ENCODE data around the gene MPP3.
A peak's percentile ranks its signal among the peaks of the same experiment; 100 is the strongest.
"Not testable (repeated sequence)": the region's sequence is repeated elsewhere in the genome, so short reads cannot be mapped to it uniquely, and the experiment has no call there.

Gene MPP3

DNA sequence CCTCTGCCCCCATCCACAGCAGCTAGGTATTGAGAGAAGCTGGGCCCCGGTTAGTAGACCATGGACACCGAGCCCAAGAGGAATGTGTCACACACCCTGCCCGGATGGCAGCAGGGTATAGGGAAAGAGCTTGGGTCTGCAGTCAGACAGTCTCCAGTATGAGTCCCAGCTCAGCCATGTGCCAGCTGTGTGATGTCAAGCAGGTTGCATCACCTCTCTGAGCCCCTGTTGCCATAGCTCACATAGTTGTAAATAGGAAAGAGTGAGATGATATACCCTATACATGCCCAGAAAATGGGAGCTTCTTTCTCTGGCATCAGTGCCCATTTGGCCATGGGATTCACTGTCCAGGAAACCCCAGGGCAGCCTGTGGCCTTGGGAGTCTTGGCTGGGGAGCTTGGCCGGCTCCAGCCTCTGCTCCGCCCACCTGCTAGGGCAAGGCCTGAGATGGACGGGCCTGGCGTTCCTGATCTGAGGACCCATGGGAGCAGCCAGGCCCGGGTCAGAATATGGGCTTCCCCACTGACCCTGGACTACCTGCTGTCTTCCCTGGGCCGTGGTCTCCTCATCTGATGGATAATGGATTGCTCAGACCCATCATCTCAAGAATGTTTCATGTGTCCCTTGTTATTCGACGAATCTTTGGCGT lies 27.3 kb upstream of the MPP3 start:
- DNase-seq = no peak

DNA sequence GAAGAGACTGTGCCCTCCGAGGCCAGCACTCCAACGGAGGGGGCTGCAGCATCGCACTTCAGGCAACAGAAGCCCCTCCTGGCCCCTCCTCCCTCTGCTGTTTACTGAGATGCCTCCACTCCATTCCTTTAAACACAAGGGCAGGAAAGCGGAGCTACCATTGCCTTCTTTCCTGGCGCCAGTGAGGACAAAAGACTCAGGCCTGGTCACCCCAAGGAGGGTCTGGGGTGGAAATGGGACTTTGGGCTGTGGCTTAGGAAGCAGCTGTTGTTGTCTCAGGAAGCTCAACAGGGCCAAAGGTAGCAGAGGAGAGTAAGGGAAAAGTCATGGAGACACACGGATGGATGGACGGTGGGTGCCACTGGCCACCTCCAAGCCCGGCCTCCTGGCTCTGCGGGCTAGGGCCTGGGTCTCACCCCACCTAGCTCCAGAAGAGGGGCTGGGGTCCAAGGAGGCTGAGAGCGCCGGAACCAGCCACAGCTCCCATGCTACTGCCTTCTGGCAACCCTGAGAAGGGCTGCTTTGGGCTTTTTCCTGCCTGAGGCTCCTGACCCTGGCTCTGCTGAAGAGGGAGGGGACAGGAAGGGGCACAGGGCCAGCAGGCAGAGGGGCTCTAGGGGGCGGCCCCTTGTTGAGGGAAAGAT lies 25.1 kb upstream of the MPP3 start:
- DNase-seq = no peak

DNA sequence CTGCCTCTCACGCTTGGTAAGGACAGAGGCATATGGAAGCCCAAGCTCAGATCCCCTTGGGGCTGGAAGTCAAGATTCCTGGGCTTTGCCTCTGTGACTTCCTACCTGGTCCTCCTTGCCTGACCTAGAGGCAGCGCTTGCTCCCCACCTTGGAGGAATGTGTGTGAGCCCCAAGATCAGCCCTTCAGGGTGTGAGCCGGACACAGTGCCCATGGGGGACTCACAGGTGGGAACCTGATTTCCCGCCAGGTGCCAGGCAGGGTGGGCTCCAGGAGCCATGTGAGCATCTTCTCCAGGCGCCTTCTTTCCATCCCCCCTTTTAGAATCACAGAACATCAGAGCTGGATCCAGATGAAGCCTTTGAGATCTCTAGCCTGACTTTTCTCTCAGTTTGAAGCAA lies 24.2 kb upstream of the MPP3 start:
- DNase-seq = no peak

DNA sequence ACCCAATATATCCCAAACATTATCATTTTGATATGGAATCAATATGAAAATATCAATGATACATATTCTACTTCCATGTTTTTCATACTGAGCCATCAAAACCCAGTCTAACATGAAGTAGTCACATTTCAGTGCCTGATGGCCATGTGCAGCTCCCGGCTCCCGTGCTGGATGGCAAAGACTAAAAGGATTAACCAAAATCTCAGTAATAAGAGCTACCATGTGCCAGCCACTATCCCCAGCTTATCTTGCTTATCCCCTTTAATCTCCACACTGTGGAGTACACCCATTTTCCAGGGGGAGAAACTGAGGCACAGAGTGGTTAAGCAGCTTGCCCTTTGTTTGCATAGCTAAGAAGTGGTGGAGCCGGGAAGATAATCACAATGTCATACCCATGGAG lies 23.2 kb upstream of the MPP3 start:
- no peak for DNase-seq

DNA sequence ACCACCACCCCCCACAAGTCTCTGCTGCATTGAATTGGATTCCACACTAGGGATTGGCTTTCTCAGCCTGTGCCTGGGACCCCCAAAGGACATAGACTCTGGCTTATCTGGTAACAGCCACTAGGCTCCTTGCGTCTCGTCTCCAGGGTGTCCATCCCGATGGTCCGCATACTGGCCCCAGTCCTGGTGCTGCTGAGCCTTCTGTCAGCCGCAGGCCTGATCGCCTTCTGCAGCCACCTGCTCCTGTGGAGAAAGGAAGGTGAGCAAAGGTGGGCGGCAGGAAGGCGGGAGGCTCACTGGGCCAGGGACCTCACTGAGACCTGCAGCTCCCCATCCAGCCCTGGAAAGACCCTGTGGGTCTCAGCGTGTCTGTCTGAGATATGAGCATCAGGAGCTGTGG lies 22.1 kb upstream of the MPP3 start:
- DNase-seq = no peak

DNA sequence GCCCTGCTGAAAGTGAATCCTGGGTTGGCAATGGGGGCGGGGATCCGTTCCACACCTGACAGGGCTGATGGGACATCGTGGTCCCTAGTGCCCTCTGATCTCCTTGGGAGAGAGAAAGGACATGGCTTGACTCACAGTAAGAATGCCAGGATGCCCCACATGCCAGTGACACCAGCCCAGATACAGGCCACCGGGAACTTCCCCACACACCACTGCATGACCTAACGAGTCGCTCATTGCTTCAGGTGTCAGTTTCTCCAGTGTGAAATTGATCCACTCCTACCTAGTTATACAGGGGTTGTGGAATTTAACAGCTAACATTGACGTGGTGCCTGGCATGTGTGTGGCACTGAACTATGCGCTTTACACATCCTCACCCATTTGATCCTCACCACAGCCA lies 21.6 kb upstream of the MPP3 start:
- DNase-seq = no peak

DNA sequence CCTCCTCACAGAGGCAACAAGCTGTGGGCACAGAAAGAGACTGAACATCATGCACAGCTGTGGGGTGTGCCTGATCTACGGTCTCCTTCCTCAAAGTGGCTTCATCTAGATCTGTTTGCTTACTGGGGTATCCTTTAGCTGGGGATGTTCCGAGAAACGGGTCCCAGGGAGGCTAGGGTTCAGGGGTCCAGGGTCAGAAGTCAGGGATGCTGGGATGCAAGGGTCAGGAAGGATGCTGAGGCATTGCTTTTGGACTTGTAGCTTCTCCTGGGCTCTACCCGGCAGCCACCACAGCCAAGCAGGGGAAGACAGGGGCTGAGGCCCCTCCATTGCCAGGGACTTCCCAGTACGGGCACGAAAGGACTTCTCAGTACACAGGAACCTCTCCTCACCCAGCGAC lies 20.6 kb upstream of the MPP3 start:
- DNase-seq = no peak

DNA sequence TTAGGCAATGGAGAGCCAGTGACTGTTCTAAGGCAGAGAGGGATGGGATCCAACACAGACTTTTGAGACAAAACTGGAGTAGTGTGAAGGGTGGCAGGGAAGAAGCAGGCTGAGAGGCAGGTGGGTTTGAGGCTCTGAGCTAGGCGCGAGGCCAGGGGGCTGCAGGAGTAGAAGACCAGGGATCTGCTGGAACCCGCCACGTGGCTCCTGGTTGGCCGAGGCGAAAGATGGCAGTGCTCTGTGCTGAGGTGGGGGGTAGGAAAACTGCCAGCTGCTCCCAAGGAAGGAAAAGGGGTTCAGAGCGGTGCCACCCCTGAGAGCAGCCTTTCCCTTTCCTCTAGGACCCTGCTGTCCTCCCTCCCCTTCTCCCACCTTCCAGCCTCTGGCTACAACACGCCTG lies 19.6 kb upstream of the MPP3 start:
- DNase-seq = no peak

DNA sequence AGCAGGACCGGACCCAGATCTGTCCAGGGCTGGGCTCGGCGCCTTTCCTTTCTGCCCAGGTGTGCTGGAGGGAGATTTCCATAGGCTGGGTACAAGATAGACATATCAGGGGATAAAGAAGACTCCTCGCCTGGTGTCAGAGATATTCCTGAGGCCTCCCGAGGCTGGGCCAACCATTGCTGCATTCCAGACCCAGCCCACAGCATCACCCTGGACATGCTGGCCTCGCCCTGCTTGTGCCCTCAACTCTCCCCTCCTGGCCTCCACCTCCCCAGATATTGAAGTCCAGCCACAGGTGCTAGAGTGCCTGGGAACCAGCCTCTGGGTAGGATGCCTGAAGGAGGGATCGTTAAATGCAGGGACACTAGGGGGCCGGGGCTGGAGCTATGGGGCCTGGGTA lies 16.2 kb upstream of the MPP3 start:
- DNase-seq = no peak

DNA sequence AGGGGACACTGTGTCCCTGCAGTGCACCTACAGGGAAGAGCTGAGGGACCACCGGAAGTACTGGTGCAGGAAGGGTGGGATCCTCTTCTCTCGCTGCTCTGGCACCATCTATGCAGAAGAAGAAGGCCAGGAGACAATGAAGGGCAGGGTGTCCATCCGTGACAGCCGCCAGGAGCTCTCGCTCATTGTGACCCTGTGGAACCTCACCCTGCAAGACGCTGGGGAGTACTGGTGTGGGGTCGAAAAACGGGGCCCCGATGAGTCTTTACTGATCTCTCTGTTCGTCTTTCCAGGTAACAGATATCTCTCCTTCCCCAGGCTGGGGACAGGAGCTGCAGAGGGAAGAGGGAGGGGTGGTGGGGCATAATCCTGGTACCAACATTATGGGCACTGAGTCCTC lies 15.7 kb upstream of the MPP3 start:
- no peak for DNase-seq

DNA sequence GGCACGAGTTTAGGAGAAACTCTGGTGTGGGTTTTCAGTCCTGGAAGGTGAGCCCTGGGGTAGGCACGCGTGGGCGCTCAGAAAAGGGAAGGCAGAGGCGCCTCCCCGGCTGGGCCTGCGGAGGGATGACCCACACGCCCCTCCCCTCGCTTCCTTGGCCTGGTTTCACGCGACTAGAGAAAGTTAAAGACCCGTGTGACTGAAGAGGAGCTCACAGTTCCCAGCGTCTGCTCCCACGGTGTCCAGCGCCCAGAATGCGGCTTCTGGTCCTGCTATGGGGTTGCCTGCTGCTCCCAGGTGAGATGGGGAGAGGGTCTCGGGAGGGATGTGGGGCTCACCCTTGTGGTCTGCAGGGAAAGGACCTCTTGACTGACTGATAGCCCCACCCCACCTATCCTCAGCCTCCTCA lies 14.0 kb upstream of the MPP3 start, which contains the start of gene CD300LG:
CD300LG (plus strand) TSS at position 214 of the 409 bp plus-strand sequence; CDS start at position 255, 41 bp downstream.
- no peak for DNase-seq

DNA sequence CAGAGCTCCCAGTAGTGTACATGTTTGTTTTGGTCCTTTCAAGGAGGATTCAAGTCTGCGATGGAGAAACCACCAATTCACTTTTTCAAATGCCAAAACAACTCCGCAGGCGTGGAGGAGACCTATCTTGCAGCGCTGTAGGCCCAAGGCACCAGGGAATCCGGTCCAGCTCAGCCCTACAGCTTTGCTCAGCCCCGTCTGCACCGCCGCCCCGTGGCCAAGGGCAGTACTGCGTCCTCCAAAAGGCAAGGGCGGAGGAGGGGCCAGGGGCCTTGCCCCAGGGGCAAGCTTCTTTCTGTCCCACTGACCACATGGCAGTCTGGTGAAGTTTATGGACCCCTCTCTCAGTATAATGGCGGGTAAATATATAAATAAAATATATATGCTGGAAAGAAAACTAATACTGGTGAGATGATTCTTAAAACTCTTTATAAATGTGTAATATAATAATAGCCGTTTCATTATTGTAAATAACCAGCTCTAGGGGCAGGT lies 13.3 kb upstream of the MPP3 start:
- DNase-seq = peak; percentile 29

DNA sequence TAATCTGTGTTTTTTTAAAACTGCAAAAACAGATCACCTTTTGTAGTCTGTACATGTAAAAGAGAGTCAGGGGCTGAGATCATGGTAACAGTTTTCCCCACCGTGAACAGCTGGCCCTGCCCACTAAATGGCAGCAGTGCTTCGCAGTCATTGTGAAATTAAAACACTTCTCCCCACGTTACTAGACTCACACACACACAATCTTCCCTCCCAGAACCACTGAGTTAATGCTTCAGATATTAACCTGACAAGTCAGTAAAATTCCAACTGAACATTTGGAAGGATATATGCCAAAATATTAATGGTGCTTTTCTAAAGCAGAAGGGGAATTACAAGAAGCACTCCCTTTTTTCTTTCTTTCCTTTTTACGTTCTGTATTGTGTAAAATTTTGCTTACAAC lies 12.8 kb upstream of the MPP3 start:
- DNase-seq = no peak

DNA sequence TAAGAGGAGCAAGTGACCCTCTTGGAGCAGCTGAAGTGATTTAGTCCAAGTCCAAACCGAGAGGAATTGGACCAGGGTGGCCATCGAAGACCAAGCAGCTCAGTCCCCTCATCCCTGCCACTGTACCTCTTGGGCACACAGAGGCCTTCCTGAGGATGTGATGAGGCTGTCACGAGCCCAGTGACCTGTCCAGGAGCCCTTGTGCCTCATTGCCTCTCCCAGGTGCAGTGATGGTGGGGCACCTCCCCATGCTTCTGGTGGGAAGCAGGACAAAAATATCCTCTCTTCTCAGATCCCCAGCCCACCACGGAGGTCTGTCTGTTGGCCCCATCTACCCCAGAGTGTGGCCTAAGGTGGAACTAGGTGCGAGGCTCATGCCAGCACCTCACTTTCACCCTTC lies 11.3 kb upstream of the MPP3 start:
- no peak for DNase-seq

DNA sequence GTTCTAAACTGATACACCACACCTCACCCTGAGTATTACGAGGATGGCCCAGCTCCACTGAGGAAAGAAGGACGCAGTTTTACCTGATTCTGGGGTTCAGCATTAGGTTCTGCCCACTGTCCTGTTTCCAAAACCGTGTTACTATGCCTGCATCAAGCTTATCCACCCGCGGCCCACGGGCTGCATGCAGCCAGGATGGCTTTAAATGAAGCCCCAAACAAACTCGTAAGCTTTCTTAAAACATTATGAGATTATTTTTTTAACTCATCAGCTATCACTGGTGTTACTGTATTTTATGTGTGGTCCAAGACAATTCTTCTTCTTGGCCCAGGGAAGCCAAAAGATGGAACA lies 10.0 kb upstream of the MPP3 start:
- DNase-seq = no peak

DNA sequence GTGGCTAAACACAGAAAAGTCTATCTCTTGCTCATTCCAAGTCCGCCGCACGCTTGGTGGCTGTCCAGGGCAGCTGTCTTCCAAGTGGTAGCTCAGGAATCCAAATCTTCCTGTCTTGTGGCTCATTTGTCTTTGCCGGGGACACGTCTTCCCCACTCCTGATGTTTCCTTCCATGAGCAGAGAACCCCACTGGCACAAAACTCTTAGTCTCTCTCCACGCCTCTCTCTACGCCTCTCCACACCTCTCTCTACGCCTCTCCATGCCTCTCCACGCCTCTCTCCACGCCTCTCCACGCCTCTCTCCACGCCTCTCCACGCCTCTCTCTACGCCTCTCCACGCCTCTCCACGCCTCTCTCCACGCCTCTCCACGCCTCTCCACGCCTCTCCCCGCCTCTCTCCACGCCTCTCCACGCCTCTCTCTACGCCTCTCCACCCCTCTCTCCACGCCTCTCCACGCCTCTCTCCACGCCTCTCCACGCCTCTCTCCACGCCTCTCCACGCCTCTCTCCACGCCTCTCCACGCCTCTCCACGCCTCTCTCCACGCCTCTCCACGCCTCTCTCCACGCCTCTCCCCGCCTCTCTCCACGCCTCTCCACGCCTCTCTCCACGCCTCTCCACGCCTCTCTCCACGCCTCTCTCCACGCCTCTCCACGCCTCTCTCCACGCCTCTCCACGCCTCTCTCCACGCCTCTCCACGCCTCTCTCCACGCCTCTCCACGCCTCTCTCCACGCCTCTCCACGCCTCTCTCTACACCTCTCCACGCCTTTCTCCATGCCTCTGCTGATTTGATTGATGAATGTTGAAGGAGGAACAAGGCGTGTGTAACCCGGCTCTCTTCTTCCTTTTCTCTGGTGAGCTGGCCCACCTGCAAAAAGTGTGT lies 9.4 kb upstream of the MPP3 start:
- DNase-seq = not testable (repeated sequence)

DNA sequence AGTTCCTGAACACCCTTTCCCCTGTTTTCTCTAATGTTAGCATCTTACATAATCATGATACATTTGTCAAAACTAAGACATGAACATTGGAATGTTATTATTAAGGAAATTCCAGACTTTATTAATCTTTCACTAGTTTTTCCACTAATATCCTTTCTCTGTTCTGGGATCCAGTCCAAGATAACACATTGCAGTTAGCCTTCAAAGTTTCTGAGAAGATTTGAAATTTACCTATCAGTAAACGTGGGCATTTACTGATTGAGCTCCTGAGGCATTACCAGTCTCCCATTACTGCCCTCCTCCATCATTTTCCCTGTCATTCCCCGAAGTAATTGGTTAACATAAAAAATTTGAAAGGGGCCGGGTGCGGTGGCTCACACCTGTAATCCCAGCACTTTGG lies 8.3 kb upstream of the MPP3 start:
- no peak for DNase-seq

DNA sequence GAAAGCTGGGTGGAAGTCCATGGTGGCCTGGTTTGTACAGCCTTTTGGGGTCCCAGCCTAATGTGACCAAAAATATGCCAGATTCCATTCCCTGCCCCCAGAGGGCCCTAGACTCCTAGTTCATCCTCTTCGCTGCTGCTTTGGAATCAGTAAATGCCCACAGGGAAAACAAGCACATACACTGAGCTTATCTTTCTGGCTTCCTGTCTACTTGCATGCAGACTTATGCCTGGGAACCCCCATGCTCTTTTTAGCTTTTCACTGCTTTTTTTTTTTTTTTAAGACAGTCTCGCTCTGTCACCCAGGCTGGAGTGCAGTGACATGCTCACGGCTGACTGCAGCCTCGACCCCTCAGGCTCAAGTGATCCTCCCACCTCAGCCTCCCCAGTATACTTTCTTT lies 7.9 kb upstream of the MPP3 start:
- DNase-seq = no peak

DNA sequence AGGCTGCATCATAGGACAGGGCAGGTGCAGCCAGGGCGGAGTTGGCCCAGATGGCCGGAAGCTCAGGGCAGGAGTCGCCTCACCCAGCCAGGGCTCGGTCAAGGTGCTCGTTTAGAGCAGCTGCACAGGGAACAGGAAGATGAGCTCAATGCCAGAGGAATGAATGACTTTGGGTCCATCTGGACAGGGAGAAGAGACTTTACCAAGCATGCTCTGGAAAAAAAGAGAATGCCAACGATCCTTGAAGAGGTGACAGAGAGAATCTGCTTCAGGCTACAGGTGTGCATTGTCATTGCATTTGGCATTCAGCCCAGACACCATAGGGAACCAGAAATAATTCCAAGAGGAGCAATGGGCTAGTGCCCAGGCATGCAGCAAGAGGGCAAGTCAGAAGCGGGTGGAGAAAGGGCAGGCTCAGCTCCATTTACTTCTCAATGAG lies 6.7 kb upstream of the MPP3 start:
- no peak for DNase-seq

DNA sequence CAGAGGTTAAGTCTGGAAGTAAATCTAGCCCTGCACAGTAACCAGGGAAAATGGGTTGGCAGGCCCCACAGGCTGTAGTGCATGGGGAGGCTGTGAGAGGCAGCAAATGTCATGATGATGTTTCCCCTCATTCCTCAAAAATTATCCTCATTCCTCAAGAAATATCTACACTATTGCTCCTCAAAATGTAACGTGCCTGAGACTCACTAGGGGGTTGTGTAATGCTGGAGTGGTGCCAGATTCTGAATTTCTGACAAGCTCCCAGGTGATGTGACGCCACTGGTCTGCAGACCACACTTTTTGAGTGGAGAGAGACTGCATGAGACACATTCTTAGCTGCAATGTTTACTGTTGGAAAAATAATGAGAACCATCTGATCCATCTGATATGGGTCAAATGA lies 1.2 kb upstream of the MPP3 start:
- no peak for DNase-seq

DNA sequence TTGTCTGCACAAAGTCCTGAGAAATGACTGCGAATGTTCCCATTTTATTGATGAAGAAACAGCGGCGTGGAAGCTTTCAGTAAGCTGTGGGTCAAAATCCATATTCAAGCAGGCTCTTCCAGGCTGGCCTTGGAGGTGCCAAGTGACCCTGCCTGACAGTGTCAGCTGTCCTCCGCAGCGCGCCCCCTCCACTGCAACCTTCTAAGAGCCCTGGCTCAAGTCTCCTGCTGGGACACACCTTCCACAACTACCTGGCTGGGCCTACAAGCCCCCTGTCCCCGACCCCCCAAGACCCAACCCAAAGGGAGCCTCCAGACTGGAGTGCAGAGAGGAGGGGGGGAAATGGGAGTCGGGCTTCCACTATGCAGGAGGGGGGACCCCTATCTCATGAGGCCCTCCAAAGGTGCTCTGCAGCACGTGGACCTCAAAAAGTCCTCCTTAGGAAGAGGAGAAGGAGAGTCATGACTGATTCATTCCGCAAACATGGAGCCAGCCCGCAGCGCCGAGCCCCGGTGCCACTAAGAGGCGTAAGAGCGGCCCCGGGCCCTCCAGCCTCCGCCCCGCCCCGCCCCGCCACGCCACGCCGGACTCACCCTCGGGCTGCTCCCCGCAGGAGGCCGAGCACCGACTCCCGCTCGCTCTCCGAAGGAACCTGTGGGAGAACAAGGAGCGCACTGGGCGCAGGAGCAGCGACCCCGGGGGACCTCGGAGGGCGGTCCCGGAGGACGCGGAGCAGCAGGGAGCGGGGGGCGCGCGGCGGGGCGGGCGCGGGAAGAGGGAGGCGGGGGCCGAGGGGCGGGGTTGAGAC lies 574 bp downstream of the MPP3 start:
- no peak for DNase-seq

DNA sequence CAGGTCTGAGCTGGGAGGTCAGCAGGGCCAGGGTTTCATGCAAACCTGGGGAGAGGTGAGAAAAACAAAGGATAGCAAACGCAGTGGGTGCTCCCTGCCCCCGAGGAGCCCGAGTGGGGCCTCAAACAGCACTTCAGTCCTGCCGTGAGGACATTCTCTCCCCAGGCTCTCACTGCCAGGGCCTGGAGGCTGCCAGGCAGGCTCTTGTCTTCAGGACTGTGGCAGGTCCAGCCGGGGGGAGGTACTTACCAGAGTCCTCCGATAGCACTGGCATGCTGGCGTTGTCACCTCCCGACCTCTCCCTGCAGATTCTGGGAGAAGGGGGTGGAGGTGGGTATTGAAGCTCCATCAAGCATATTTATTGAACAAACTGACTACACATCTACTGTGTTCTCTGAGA lies 1.3 kb downstream of the MPP3 start:
- DNase-seq = no peak

DNA sequence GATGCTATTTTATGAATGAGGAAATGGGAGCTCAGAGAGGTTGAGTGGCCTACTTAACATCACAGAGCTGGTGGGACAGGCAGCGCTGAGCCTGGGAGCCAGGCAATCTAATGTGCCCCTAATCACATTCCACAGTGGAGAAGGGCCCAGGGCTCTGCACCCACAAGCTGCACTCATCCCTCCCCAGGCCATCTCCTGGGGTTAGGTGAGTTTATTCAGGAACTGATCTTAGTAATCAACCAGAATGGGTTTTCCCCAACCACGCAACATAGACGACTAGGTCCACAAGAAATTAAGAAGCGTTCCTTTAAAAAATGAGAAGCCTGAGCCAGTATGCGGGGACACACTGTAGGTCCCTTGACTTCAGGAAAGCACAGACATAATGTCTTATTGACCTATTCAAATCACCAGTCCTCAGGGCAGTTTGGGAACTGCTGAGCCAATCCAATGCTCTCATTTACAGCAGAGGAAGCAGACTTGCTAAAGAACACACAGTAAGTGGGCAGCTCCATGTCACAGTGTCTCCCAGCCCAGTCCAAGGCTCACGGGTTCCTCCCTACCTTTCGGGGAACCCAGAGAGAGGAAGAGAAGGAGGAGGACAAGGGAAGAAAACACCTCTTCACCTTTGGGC lies 2.3 kb downstream of the MPP3 start:
- DNase-seq = no peak
